GM12878 (cell line): Measurements from ENCODE around the gene ANKHD1. TPM values are rescaled to one million over a fixed set of nuclear protein-coding genes. Genes with fewer than 3 reads are reported as not detected.

Experiments used
- ATAC-seq: fragments of 200-7000 bp; cut with Tn5 transposase; 3 replicates; pipeline ENCODE4 v1.9.1; 2020; ENCODE audit warnings: mild to moderate bottlenecking, moderate library complexity
- BruUV-seq: library from RNA; stranded (reverse); fragments of 400-500 nt; replicated peaks from 2 replicates; lab custom pipeline; 2021; lab: Mats Ljungman, UMichigan
- CTCF ChIA-PET: fragments of 300-600 bp; sonication (Branson Sonifier 250); formaldehyde crosslinking; extraction: SDS; loops from one replicate; lab custom pipeline; 2021; ENCODE audit warnings: inconsistent platforms; lab: Yijun Ruan, JAX
- POLR2A ChIA-PET: fragments of 350-600 bp; formaldehyde crosslinking; extraction: SDS; loops from one replicate; lab custom pipeline; 2021; ENCODE audit warnings: inconsistent platforms; lab: Charles Lee
- RAD21 ChIA-PET: fragments of 300-600 bp; sonication (Branson Sonifier 250); formaldehyde crosslinking; loops from one replicate; lab custom pipeline; 2023; ENCODE audit warnings: antibody characterized with exemption; ENCODE audit not compliant: unreplicated experiment; lab: Charles Lee
- SMC1A ChIA-PET: fragments of 300-600 bp; sonication (Branson Sonifier 250); formaldehyde crosslinking; loops from one replicate; lab custom pipeline; 2023; ENCODE audit not compliant: unreplicated experiment, uncharacterized antibody; lab: Charles Lee
- DNase-seq: peaks from one replicate; pipeline ENCODE4 v3.0.0-alpha.2; 2011; ENCODE audit warnings: low read depth, low spot score
- FAIRE-seq: peaks from 3 replicates; lab custom pipeline; 2011; peaks lifted over from hg19 to GRCh38; lab: Jason Lieb, UNC
- H2AFZ ChIP-seq: 2 replicates; pipeline ENCODE4 v1.6.0; 2011; ENCODE audit warnings: low read depth, low read length, control low read depth; ENCODE audit not compliant: control insufficient read depth
- H3K27ac ChIP-seq: 2 replicates; pipeline ENCODE4 v1.5.1; 2011; ENCODE audit warnings: control low read depth; ENCODE audit not compliant: control insufficient read depth, insufficient read depth
- H3K27me3 ChIP-seq, 2 experiments: replicated peaks in 1 of 2; 2 replicates each; pipeline versions ENCODE4 v1.6.0 to v1.6.1; 2011; ENCODE audit warnings: low read length in 1 of 2; ENCODE audit not compliant: control insufficient read depth in 2 of 2, insufficient read depth in 2 of 2
- H3K36me3 ChIP-seq, 2 experiments: 2 replicates each; pipeline ENCODE4 v1.5.1; 2011; ENCODE audit warnings: low read length in 1 of 2; ENCODE audit not compliant: control insufficient read depth in 2 of 2, insufficient read depth in 2 of 2
- H3K4me1 ChIP-seq: 2 replicates; pipeline ENCODE4 v1.6.1; 2011; ENCODE audit warnings: mild to moderate bottlenecking, low read length, moderate library complexity, mixed read lengths; ENCODE audit not compliant: control insufficient read depth, insufficient read depth
- H3K4me2 ChIP-seq: 2 replicates; pipeline ENCODE4 v1.6.0; 2011; ENCODE audit warnings: control low read depth; ENCODE audit not compliant: control insufficient read depth, insufficient read depth
- H3K4me3 ChIP-seq: fragments of 200-600 bp; sonication (generic); 2 replicates; pipeline ENCODE4 v1.5.1; 2016
- H3K79me2 ChIP-seq: 2 replicates; pipeline ENCODE4 v1.6.0; 2011; ENCODE audit warnings: low read length; ENCODE audit not compliant: control insufficient read depth, insufficient read depth
- H3K9ac ChIP-seq: 2 replicates; pipeline ENCODE4 v1.8.0; 2011; ENCODE audit warnings: low read length, control low read depth, mixed read lengths; ENCODE audit not compliant: control insufficient read depth, insufficient read depth
- H3K9me3 ChIP-seq: replicated peaks from 3 replicates; pipeline ENCODE4 v1.5.1; 2011; ENCODE audit warnings: mild to moderate bottlenecking, low read length; ENCODE audit not compliant: control insufficient read depth, insufficient read depth
- H4K20me1 ChIP-seq: 2 replicates; pipeline ENCODE4 v1.6.0; 2011; ENCODE audit not compliant: control insufficient read depth, insufficient read depth
- CEBPZ ChIP-seq: fragments of 150-350 bp; IDR thresholded peaks from 2 replicates; pipeline ENCODE4 v1.6.1; 2016; ENCODE audit warnings: low read depth, low read length
- CHD1 ChIP-seq: IDR thresholded peaks from 2 replicates; pipeline ENCODE4 v1.6.1; 2012; ENCODE audit warnings: low read depth, low read length, improper control_type of control experiment
- CHD4 ChIP-seq: fragments of 200-600 bp; sonication (generic); IDR thresholded peaks from 2 replicates; pipeline ENCODE4 v1.6.1; 2016; ENCODE audit warnings: mild to moderate bottlenecking
- CTCF ChIP-seq, 3 experiments: IDR thresholded peaks in 2 of 3; conservative IDR thresholded peaks in 1 of 3; 2 replicates each; pipeline ENCODE4 v1.5.1; 2011; ENCODE audit warnings: low read depth in 3 of 3, low read length in 3 of 3, mild to moderate bottlenecking in 3 of 3, control low read depth in 2 of 3, moderate library complexity in 2 of 3, inconsistent platforms in 1 of 3, mixed read lengths in 1 of 3; ENCODE audit not compliant: control insufficient read depth in 2 of 3, insufficient read depth in 1 of 3; ENCODE audit errors: extremely low read depth in 1 of 3
- JUND ChIP-seq: IDR thresholded peaks from 2 replicates; pipeline ENCODE4 v1.6.1; 2012; ENCODE audit warnings: low read depth, mild to moderate bottlenecking, low read length, improper control_type of control experiment, moderate library complexity
- RAD21 ChIP-seq: IDR thresholded peaks from 2 replicates; pipeline ENCODE4 v1.6.1; 2011; ENCODE audit warnings: mild to moderate bottlenecking, low read depth, low read length, moderate library complexity; ENCODE audit not compliant: insufficient read depth
- RBBP5 ChIP-seq: fragments of 200-600 bp; sonication (generic); conservative IDR thresholded peaks from 2 replicates; pipeline ENCODE4 v1.6.1; 2016
- RELA ChIP-seq: fragments of 450-650 bp; IDR thresholded peaks from 2 replicates; pipeline ENCODE4 v1.8.0; 2014; ENCODE audit warnings: borderline replicate concordance; ENCODE audit not compliant: partially characterized antibody
- RUNX3 ChIP-seq: IDR thresholded peaks from 2 replicates; pipeline ENCODE4 v1.6.1; 2012; ENCODE audit warnings: low read length, inconsistent platforms
- YY1 ChIP-seq: IDR thresholded peaks from 2 replicates; pipeline ENCODE4 v1.6.1; 2011; ENCODE audit warnings: low read depth, mild to moderate bottlenecking, low read length
- ZSCAN29 ChIP-seq: fragments of 450-650 bp; IDR thresholded peaks from 2 replicates; pipeline ENCODE4 v1.6.1; 2017; ENCODE audit warnings: mild to moderate bottlenecking, moderate library complexity
- WGBS: methylation state at CpG from one replicate; pipeline ENCODE4 v1.1.6; 2016; ENCODE audit warnings: low lambda C conversion rate; ENCODE audit not compliant: insufficient replicate concordance, insufficient coverage; ENCODE audit errors: missing lambda C conversion rate; 5-methylcytosine and 5-hydroxymethylcytosine counted together
- in situ Hi-C: fragments of 300-500 bp; cut with MboI; formaldehyde crosslinking; loops from 9 replicates; pipeline ENCODE4 v1.14.3; 2018; ENCODE audit warnings: mixed read lengths
- intact Hi-C: fragments of 100-400 bp; cut with micrococcal nuclease; formaldehyde crosslinking; loops from one replicate; pipeline ENCODE4 v1.14.2; 2022; ENCODE audit not compliant: unreplicated experiment
- polyA plus RNA-seq, 11 experiments: library from polyadenylated mRNA; depleted of rRNA in 4 of 11; unstranded in 6 of 11; stranded (reverse) in 5 of 11; fragments of >200 nt; fragmentation: Nextera tagmentation in 4 of 11; fragmentation: Illumina TruSeq in 1 of 11; extraction: Ambion mirVana in 4 of 11; extraction: Trizol in 1 of 11; gene quantifications; 1 replicate in 1 of 11; 2 replicates in 10 of 11; pipeline versions ENCODE4 v1.2.1 to v1.2.3, GENCODE V29; 2011 to 2016; ENCODE audit warnings: inconsistent platforms in 2 of 11, missing spikeins in 2 of 11, low read depth in 1 of 11
- total RNA-seq, 4 experiments: library from RNA; depleted of rRNA in 3 of 4; stranded (reverse); fragments of >200 nt in 3 of 4; fragmentation: Illumina TruSeq in 1 of 4; extraction: Trizol in 1 of 4; gene quantifications; 2 replicates each; pipeline versions ENCODE4 v1.2.1 to v1.2.3, GENCODE V29; 2013 to 2021
- TF ChIP-seq, protein P1 (sequence below): fragments of 450-650 bp; IDR thresholded peaks from 2 replicates; pipeline ENCODE4 v1.6.1; 2017; ENCODE audit warnings: mild to moderate bottlenecking
- TF ChIP-seq, protein P2 (sequence below): IDR thresholded peaks from 2 replicates; pipeline ENCODE4 v1.6.1; 2012; ENCODE audit warnings: low read depth, low read length, improper control_type of control experiment

ANKHD1 gene
- total and polyA plus RNA-seq, 10 of the 15 experiments (the other 5 are each of a cell fraction or from before 2014, with no cell fraction given) = 31.6 to 96.8 (median 74.3) TPM

- no peak overlapping the region; the same call in 1 of the 2 replicates for H2AFZ ChIP-seq
- no peaks in the 10 kb centered on the region for H3K9me3 ChIP-seq
- intact Hi-C loops = loop anchor here (2.0 kb wide), 1 partner anchor 25 kb away; no protein-coding TSS in a partner anchor
- peak overlapping the region; percentile 97 for H3K4me2 ChIP-seq
- WGBS = 69% methylated on average over 3 of the region's 3 CpGs
- no peaks in the 10 kb centered on the region for H3K27me3 ChIP-seq
- H3K4me3 ChIP-seq = peak overlapping the region; percentile 91
- peaks cover 0 to 5% of the 10 kb centered on the region in 2 experiments; a peak in 1 of 4 replicates for H3K36me3 ChIP-seq
- H3K79me2 ChIP-seq = peaks cover 45% of the 10 kb centered on the region
- no TSS peak for BruUV-seq
- POLR2A ChIA-PET = interaction anchor here (1.2 to 3.6 kb wide), 6 partner anchors 10 to 156 kb away, joined by 3 to 23 read pairs (median 10); partner anchors contain the start of genes ANKHD1, EIF4EBP3, IK and NDUFA2
- in situ Hi-C loops = no loop called here
- SMC1A ChIA-PET = interaction anchor here (0.7 to 2.5 kb wide), 6 partner anchors 9 to 153 kb away, joined by 3 to 11 read pairs (median 6); partner anchors contain the start of gene EIF4EBP3
- H3K4me1 ChIP-seq = peaks cover 22% of the 10 kb centered on the region
- RAD21 ChIA-PET = interaction anchor here (0.6 to 1.3 kb wide), 6 partner anchors 9 to 157 kb away, joined by 3 to 7 read pairs (median 3); partner anchors contain the start of genes ANKHD1 and EIF4EBP3
- FAIRE-seq = no peak
- CTCF ChIA-PET = interaction anchor here (0.9 to 1.6 kb wide), 4 partner anchors 9 to 185 kb away, joined by 3 to 9 read pairs (median 4); partner anchors contain the start of gene EIF4EBP3
- DNase-seq = no peak
- no peak for ATAC-seq
- peak overlapping the region; percentile 95 for H3K27ac ChIP-seq
- TF ChIP-seq YY1 (no peak), RAD21 (no peak), CEBPZ (no peak), CHD4 (no peak), CTCF (IDR thresholded peaks at IDR 0.05 in 2 of 3, conservative IDR thresholded peaks at IDR 0.05 in 1 of 3; ENCODE audit: control insufficient read depth in 2 of 3, extremely low read depth in 1 of 3, insufficient read depth in 1 of 3, low read depth in 3 of 3, low read length in 3 of 3) (no peak), JUND (no peak), ZSCAN29 (no peak), RBBP5 (no peak), RUNX3 (no peak), RELA (no peak), CHD1 (no peak)
- TF ChIP-seq, protein P1, sequence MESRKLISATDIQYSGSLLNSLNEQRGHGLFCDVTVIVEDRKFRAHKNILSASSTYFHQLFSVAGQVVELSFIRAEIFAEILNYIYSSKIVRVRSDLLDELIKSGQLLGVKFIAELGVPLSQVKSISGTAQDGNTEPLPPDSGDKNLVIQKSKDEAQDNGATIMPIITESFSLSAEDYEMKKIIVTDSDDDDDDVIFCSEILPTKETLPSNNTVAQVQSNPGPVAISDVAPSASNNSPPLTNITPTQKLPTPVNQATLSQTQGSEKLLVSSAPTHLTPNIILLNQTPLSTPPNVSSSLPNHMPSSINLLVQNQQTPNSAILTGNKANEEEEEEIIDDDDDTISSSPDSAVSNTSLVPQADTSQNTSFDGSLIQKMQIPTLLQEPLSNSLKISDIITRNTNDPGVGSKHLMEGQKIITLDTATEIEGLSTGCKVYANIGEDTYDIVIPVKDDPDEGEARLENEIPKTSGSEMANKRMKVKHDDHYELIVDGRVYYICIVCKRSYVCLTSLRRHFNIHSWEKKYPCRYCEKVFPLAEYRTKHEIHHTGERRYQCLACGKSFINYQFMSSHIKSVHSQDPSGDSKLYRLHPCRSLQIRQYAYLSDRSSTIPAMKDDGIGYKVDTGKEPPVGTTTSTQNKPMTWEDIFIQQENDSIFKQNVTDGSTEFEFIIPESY = no peak
- TF ChIP-seq, protein P2, sequence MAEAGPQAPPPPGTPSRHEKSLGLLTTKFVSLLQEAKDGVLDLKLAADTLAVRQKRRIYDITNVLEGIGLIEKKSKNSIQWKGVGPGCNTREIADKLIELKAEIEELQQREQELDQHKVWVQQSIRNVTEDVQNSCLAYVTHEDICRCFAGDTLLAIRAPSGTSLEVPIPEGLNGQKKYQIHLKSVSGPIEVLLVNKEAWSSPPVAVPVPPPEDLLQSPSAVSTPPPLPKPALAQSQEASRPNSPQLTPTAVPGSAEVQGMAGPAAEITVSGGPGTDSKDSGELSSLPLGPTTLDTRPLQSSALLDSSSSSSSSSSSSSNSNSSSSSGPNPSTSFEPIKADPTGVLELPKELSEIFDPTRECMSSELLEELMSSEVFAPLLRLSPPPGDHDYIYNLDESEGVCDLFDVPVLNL = no peak
- no peaks in the 10 kb centered on the region for H4K20me1 ChIP-seq
- H3K9ac ChIP-seq = peak overlapping the region; percentile 89
Measured at GRCh38 chr5:140557965-140558364, 156.3 kb downstream of the ANKHD1 start.
